ENCODE results near the gene NOB1.

GRCh38 chr16:69763599-69763942 lies 8.8 kb upstream of the NOB1 start:
- TF ChIP-seq TSHZ2 (CRISPR knock-in tag; IDR thresholded peaks at IDR 0.05), result no peak
- TF ChIP-seq POU6F1 (CRISPR knock-in tag; IDR thresholded peaks at IDR 0.05; ENCODE audit: borderline replicate concordance, low read depth), result no peak
- no peak for TF ChIP-seq ISL1 (CRISPR knock-in tag; IDR thresholded peaks at IDR 0.05)
- TF ChIP-seq RARB (CRISPR knock-in tag; IDR thresholded peaks at IDR 0.05), result no peak
- TF ChIP-seq SNAI2 (CRISPR knock-in tag; IDR thresholded peaks at IDR 0.05), result no peak
- TF ChIP-seq ZFP30 (CRISPR knock-in tag; IDR thresholded peaks at IDR 0.05), result no peak
- no peak for TF ChIP-seq PATZ1 (CRISPR knock-in tag; IDR thresholded peaks at IDR 0.05; ENCODE audit: borderline replicate concordance)
- TF ChIP-seq GLIS3 (CRISPR knock-in tag; IDR thresholded peaks at IDR 0.05), result no peak
- TF ChIP-seq TCF4 (CRISPR knock-in tag; IDR thresholded peaks at IDR 0.05; ENCODE audit: borderline replicate concordance), result no peak
- TF ChIP-seq TOX (CRISPR knock-in tag; IDR thresholded peaks at IDR 0.05; ENCODE audit: borderline replicate concordance), result no peak
- TF ChIP-seq CREB5 (CRISPR knock-in tag; IDR thresholded peaks at IDR 0.05; ENCODE audit: low read depth), result no peak
- TF ChIP-seq ZFP3 (CRISPR knock-in tag; IDR thresholded peaks at IDR 0.05), result no peak
- TF ChIP-seq ZNF8 (CRISPR knock-in tag; IDR thresholded peaks at IDR 0.05), result no peak

All from SK-N-SH treated with all-trans-retinoic acid at 6 μM for 48 hours (cell line).